MM.1S (cell line): ENCODE data around the gene RASAL1.
A peak's percentile ranks its signal among the peaks of the same experiment; 100 is the strongest.

ENCODE experiments used
- DNase-seq: peaks from one replicate; pipeline ENCODE4 v3.0.0-alpha.2; 2015
- H2AFZ ChIP-seq: fragments of 300-600 bp; sonication (generic); 2 replicates; pipeline ENCODE4 v1.6.0; 2016; ENCODE audit warnings: antibody characterized with exemption, low read length
- H3F3A ChIP-seq: fragments of 300-600 bp; sonication (generic); 2 replicates; pipeline ENCODE4 v1.6.1; 2016; ENCODE audit warnings: mild to moderate bottlenecking, antibody characterized with exemption, low read length, moderate library complexity, mixed read lengths; ENCODE audit not compliant: insufficient read depth
- H3K27ac ChIP-seq: fragments of 300-600 bp; sonication (generic); 2 replicates; pipeline ENCODE4 v1.5.1; 2016; ENCODE audit warnings: mild to moderate bottlenecking, low read length
- H3K27me3 ChIP-seq: fragments of 300-600 bp; sonication (generic); replicated peaks from 2 replicates; pipeline ENCODE4 v1.6.0; 2016; ENCODE audit warnings: low read length; ENCODE audit not compliant: insufficient read depth
- H3K36me3 ChIP-seq: fragments of 300-600 bp; sonication (generic); replicated peaks from 2 replicates; pipeline ENCODE4 v1.6.1; 2016; ENCODE audit warnings: mild to moderate bottlenecking, low read length, mixed read lengths; ENCODE audit not compliant: insufficient read depth
- H3K4me1 ChIP-seq: fragments of 300-600 bp; sonication (generic); 2 replicates; pipeline ENCODE4 v1.6.1; 2016; ENCODE audit warnings: low read length, mixed read lengths
- H3K4me2 ChIP-seq: fragments of 300-600 bp; sonication (generic); 2 replicates; pipeline ENCODE4 v1.6.0; 2016; ENCODE audit warnings: low read depth, low read length
- H3K4me3 ChIP-seq: fragments of 300-600 bp; sonication (generic); 2 replicates; pipeline ENCODE4 v1.5.1; 2016; ENCODE audit warnings: low read length, mixed read lengths
- H3K79me2 ChIP-seq: fragments of 300-600 bp; sonication (generic); 2 replicates; pipeline ENCODE4 v1.6.1; 2016; ENCODE audit warnings: mixed run types, low read length, mixed read lengths
- H3K9ac ChIP-seq: fragments of 300-600 bp; sonication (generic); 2 replicates; pipeline ENCODE4 v1.6.1; 2016; ENCODE audit warnings: low read length, mixed read lengths
- H3K9me2 ChIP-seq: fragments of 300-600 bp; sonication (generic); replicated peaks from 2 replicates; pipeline ENCODE4 v1.6.1; 2016; ENCODE audit warnings: mild to moderate bottlenecking, low read length, mixed read lengths; ENCODE audit not compliant: insufficient read depth
- H3K9me3 ChIP-seq: fragments of 300-600 bp; sonication (generic); replicated peaks from 2 replicates; pipeline ENCODE4 v1.6.1; 2016; ENCODE audit warnings: mild to moderate bottlenecking, low read length, mixed read lengths; ENCODE audit not compliant: insufficient read depth
- H4K20me1 ChIP-seq: fragments of 300-600 bp; sonication (generic); 2 replicates; pipeline ENCODE4 v1.6.1; 2016; ENCODE audit warnings: mild to moderate bottlenecking, low read length, moderate library complexity, mixed read lengths; ENCODE audit not compliant: insufficient read depth
- EZH2 ChIP-seq: fragments of 300-600 bp; sonication (generic); optimal IDR thresholded peaks from 2 replicates; pipeline ENCODE3; 2017; ENCODE audit warnings: low read depth, mild to moderate bottlenecking, antibody characterized with exemption, low read length, mixed read lengths
- EZH2phosphoT487 ChIP-seq: fragments of 300-600 bp; sonication (generic); IDR thresholded peaks from 2 replicates; pipeline ENCODE4 v1.6.1; 2018; ENCODE audit warnings: antibody characterized with exemption, low read length
- TF ChIP-seq, protein P1 (sequence below): fragments of 300-600 bp; sonication (generic); IDR thresholded peaks from 2 replicates; pipeline ENCODE4 v1.5.1; 2016; ENCODE audit warnings: antibody characterized with exemption, low read length, mixed read lengths

The RASAL1 gene

DNA sequence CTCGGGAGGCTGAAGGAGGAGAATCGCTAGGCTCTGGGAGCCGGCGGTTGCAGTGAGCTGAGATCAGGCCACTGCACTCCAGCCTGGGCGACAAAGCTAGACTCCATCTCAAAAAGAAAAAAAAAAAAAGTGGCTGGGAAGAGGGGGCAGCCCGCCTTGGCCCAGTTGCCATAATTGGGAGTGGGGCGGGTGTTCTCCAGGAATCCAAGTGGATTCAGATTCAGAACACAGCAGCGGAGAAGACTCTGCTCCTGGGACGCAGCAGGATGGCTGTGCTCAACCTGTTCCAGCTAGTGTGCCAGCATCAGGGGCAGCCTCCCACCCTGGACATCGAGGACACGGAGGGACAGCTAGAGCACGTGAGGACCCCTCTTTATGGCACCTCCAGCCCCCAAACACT is 19.5 kb upstream of the RASAL1 start:
- Histone ChIP-seq H3K36me3 (no peaks in the 10 kb centered on the region), H3K9me2 (no peaks in the 10 kb centered on the region), H4K20me1 (no peaks in the 10 kb centered on the region), H3K27ac (no peak overlapping the region), H3K79me2 (no peaks in the 10 kb centered on the region), H3K9me3 (no peaks in the 10 kb centered on the region), H3K27me3 (no peaks in the 10 kb centered on the region; the same call in 1 of the 2 replicates), H3K4me1 (no peaks in the 10 kb centered on the region), H3K4me3 (no peak overlapping the region), H3K4me2 (peak overlapping the region; percentile 62; the same call in 1 of the 2 replicates), H2AFZ (no peak overlapping the region), H3K9ac (no peak overlapping the region), H3F3A (no peaks in the 10 kb centered on the region)
- TF ChIP-seq, protein P1, sequence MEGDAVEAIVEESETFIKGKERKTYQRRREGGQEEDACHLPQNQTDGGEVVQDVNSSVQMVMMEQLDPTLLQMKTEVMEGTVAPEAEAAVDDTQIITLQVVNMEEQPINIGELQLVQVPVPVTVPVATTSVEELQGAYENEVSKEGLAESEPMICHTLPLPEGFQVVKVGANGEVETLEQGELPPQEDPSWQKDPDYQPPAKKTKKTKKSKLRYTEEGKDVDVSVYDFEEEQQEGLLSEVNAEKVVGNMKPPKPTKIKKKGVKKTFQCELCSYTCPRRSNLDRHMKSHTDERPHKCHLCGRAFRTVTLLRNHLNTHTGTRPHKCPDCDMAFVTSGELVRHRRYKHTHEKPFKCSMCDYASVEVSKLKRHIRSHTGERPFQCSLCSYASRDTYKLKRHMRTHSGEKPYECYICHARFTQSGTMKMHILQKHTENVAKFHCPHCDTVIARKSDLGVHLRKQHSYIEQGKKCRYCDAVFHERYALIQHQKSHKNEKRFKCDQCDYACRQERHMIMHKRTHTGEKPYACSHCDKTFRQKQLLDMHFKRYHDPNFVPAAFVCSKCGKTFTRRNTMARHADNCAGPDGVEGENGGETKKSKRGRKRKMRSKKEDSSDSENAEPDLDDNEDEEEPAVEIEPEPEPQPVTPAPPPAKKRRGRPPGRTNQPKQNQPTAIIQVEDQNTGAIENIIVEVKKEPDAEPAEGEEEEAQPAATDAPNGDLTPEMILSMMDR = no peak
- TF ChIP-seq EZH2 (no peak), EZH2phosphoT487 (no peak)
- no peak for DNase-seq

DNA sequence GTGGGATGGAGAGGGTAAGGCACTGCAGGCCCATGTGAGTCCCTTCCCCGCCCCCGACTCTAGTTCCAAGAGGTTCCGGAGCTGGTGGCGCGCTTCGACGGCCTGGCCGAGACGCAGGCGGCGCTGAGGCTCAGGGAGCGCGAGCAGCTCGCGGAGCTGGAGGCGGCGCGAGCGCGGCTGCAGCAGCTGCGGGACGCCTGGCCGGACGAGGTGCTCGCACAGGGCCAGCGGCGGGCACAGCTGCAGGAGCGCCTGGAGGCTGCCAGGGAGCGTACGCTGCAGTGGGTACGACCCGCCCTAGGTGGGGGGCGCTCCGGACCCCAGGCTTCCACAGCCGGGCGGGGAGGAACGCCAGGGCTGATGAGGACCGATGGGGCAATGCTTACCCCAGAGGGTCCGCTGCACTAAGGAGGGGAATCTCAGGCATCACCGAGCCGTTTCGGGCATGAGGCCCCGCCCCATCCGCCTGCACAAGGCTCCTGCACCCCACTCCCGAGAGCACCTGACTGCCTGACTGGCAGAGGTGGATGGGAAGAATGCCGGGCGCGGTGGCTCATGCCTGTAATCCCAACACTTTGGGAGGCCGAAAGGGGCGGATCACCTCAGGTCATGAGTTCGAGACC is 18.9 kb upstream of the RASAL1 start:
- Histone ChIP-seq H3K4me1 (no peaks in the 10 kb centered on the region), H3K9me3 (no peaks in the 10 kb centered on the region), H3K27me3 (no peaks in the 10 kb centered on the region; the same call in 1 of the 2 replicates), H3K79me2 (no peaks in the 10 kb centered on the region), H4K20me1 (no peaks in the 10 kb centered on the region), H2AFZ (peak overlapping the region; percentile 48; the same call in 1 of the 2 replicates), H3K4me2 (peak overlapping the region; percentile 62; the same call in 1 of the 2 replicates), H3K27ac (no peak overlapping the region), H3K9me2 (no peaks in the 10 kb centered on the region), H3K9ac (no peak overlapping the region), H3F3A (no peaks in the 10 kb centered on the region), H3K36me3 (no peaks in the 10 kb centered on the region), H3K4me3 (peak overlapping the region; percentile 44)
- TF ChIP-seq, protein P1 = no peak
- TF ChIP-seq EZH2 (no peak), EZH2phosphoT487 (no peak)
- peak; percentile 51 for DNase-seq

DNA sequence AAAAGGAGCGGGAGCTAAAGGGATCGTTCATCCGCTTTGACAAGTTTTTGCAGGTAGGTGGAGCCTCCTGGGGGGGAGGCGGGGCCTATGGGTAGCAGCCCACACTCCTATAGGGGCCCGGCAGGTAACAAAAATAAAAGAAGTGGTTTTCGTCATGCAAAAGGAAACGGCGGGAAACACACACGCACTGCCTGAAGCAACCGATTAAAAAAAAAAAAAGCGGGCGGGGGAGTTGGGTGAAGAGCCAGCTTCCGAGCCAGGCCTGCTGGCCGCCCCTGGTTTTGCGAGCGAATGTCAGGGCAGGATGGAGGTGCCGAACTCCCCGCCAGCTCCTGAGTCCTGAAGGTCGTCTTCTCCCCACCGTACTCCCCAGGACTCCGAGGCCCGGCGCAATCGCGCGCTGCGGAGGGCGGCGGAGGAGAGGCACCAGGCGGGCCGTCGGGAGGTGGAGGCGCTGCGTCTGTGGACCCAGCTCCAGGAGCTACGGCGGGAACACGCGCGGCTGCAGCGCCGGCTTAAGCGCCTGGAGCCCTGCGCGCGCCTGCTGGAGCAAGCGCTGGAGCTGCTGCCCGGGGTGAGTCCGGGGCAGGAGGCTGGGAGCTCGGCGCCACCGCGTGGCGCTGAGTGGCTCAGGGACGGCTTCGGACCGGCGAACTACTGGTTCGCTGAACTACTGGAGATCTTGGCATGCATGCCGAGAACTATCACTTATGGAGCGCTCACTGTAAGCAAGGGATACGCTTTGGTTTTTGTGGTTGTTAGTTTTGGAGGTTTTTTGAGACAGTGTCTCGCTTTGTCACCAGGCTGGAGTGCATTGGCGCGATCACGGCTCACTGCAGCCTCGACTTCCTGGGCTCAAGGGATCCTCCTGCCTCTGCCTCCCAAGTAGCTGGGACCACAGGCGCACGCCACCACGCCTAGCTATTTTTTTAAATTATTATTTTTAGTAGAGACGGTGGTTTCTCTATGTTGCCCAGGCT is 17.6 kb upstream of the RASAL1 start:
- Histone ChIP-seq H3K4me1 (no peaks in the 10 kb centered on the region), H3K9me2 (no peaks in the 10 kb centered on the region), H3K27me3 (no peaks in the 10 kb centered on the region; the same call in 1 of the 2 replicates), H3K79me2 (no peaks in the 10 kb centered on the region), H2AFZ (peak overlapping the region; percentile 56; the same call in 1 of the 2 replicates), H3K4me3 (peak overlapping the region; percentile 43), H3K4me2 (peak overlapping the region; percentile 74), H3F3A (no peaks in the 10 kb centered on the region), H3K9me3 (no peaks in the 10 kb centered on the region), H3K27ac (no peak overlapping the region), H3K36me3 (no peaks in the 10 kb centered on the region), H4K20me1 (no peaks in the 10 kb centered on the region), H3K9ac (no peak overlapping the region; the same call in 1 of the 2 replicates)
- peak; percentile 49 for DNase-seq
- TF ChIP-seq EZH2 = no peak
- no peak for TF ChIP-seq EZH2phosphoT487
- TF ChIP-seq, protein P1 = peak; percentile 33
